ENCODE data around the gene GALNT6. TPM values are rescaled to one million over a fixed set of nuclear protein-coding genes. Genes with fewer than 3 reads are reported as not detected.

GALNT6 gene
- total and polyA plus RNA-seq, 12 donors: 0.15 to 6.3 (median 0.81) TPM

DNA sequence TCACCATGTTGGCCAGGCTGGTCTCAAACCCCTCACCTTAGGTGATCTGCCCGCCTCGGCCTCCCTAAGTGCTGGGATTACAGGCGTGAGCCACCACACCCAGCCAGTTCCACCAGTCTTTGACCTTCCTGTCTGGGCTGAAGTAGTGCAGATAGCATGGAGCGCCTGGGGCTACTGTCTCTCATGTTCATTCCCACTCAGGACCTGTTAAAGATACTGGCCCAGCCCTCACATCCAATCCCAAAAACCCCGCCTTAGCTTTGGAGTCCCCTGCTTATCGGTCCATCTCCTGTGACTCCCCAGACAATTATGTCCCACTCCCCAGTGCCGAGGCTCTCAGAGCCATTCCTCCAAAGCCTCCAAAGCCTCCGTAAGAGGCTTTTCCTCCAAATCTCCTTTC lies 32.7 kb downstream of the GALNT6 start:
- WGBS, 2 donors: 94 to 97% methylated on average over 8 of the region's 8 CpGs
- intact Hi-C loops (cut with DNase I): no loop called here
- TF ChIP-seq, protein P1, sequence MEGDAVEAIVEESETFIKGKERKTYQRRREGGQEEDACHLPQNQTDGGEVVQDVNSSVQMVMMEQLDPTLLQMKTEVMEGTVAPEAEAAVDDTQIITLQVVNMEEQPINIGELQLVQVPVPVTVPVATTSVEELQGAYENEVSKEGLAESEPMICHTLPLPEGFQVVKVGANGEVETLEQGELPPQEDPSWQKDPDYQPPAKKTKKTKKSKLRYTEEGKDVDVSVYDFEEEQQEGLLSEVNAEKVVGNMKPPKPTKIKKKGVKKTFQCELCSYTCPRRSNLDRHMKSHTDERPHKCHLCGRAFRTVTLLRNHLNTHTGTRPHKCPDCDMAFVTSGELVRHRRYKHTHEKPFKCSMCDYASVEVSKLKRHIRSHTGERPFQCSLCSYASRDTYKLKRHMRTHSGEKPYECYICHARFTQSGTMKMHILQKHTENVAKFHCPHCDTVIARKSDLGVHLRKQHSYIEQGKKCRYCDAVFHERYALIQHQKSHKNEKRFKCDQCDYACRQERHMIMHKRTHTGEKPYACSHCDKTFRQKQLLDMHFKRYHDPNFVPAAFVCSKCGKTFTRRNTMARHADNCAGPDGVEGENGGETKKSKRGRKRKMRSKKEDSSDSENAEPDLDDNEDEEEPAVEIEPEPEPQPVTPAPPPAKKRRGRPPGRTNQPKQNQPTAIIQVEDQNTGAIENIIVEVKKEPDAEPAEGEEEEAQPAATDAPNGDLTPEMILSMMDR (IDR thresholded peaks at IDR 0.05): no peak
- H3K27me3 ChIP-seq: peaks cover 0 to 4% (median 0%) of the 10 kb centered on the region in 7 donors
- peaks cover 0 to 7% (median 0%) of the 10 kb centered on the region in 9 donors for H3K36me3 ChIP-seq
- H3K4me1 ChIP-seq: peaks cover 0 to 5% (median 0%) of the 10 kb centered on the region in 9 donors
- ATAC-seq: no peak
- H3K9me3 ChIP-seq: no peaks in the 10 kb centered on the region
- no peak for DNase-seq
- H3K27ac ChIP-seq: no peak overlapping the region
- no peak overlapping the region for H3K4me3 ChIP-seq

DNA sequence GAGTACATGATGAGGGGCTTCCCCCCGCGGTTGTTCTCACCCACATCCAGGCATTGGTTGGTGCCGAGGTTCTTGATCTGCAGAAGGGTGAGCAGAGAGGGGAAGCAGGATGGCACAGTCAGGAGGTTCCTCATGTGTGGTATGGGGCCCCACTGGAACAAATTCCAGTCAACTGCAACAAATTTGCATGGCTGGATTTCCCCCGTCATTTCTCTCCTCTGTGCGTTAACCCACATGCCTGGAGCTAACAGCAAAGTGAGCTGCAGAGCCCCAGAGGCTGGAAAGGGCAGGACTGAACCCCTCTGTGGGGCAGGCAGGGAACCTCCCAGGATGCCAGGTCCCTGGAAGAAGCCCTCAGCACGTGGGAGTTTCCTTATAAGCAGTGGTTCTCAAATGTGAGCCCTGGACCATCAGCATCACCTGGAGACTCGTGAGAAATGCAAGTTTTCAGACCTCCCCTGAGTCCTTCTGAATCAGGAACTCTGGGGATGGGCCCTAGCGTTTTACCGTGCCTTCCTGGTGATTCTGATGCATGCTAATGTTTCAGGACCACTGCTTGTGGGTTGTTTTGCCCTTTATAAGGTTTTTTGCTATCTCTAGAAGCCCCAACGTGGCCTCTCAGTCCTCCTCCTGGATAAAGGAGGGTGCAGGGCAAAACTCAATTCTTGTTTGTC lies 33.7 kb downstream of the GALNT6 start:
- H3K9me3 ChIP-seq: no peaks in the 10 kb centered on the region
- intact Hi-C loops (cut with DNase I): no loop called here
- peaks cover 0 to 4% (median 0%) of the 10 kb centered on the region in 7 donors for H3K27me3 ChIP-seq
- H3K36me3 ChIP-seq: peaks cover 0 to 7% (median 0%) of the 10 kb centered on the region in 9 donors
- ATAC-seq (no peak), DNase-seq (no peak)
- peaks cover 0 to 5% (median 0%) of the 10 kb centered on the region in 9 donors for H3K4me1 ChIP-seq
- 84 to 85% methylated on average over 10 of the region's 10 CpGs for WGBS, 2 donors
- no peak overlapping the region for H3K4me3 ChIP-seq
- TF ChIP-seq, protein P1 (IDR thresholded peaks at IDR 0.05): no peak
- H3K27ac ChIP-seq: no peak overlapping the region

DNA sequence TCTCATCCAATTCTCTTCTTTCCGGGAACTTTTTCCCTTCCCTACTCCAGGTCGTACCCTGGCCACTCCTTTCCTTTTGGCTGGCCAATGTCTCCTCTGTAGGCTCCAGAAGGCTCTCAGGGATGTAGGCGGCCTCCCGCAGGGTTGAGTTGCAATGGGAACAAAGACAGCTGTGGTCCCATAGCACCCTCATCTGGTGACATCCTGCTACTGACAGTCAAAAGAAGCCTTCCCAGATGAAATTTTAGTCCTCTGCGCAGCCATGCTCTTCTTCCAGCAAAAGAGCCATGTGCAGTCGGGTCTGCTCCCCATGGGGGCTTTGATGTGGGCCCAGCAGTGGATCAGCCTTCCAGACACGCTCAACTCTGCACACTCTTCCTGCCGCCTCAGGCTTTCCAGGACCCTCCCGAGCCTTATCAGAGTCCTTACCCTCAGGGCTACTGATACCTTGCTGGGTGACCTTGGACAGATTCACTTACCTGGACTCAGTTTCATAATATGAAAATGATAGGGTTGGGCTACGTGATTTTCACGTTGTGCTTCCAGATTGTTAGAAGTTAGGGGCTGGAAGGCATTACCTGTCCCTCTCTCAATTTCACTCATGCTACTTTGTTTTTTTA lies 39.2 kb downstream of the GALNT6 start:
- no peaks in the 10 kb centered on the region for H3K27me3 ChIP-seq
- TF ChIP-seq, protein P1 (IDR thresholded peaks at IDR 0.05): peak; percentile 33 to 63 (median 54)
- intact Hi-C loops (cut with DNase I): no loop called here
- peak in 1 of 2 donors; percentile 17 for DNase-seq
- H3K9me3 ChIP-seq: no peaks in the 10 kb centered on the region
- 32 to 35% methylated on average over 11 of the region's 11 CpGs for WGBS, 2 donors
- H3K4me1 ChIP-seq: peaks cover 0 to 3% (median 0%) of the 10 kb centered on the region in 9 donors
- H3K27ac ChIP-seq: no peak overlapping the region
- peak in 7 of 8 donors; percentile 39 to 66 (median 54) for ATAC-seq
- H3K4me3 ChIP-seq: no peak overlapping the region
- peaks cover 0 to under 1% (median 0%) of the 10 kb centered on the region in 9 donors for H3K36me3 ChIP-seq

DNA sequence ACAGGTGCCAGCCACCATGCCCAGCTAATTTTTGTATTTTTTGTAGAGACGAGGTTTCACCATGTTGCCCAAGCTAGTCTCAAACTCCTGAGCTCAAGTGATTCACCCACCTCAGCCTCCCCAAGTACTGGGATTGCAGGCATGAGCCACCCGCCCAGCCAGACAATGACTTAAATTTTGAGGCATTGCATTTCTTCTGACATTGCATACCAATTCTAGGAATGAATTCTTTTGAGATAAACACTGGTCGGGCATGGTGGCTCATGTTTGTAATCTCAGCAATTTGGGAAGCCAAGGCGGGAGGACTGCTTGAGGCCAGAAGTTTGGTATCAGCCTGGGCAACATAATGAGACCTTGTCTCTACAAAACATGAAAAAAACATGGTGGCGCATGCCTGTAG lies 42.2 kb downstream of the GALNT6 start:
- 82 to 83% methylated on average over 5 of the region's 5 CpGs for WGBS, 2 donors
- ATAC-seq: no peak
- Histone ChIP-seq H3K4me1 (peaks cover 0 to 3% (median 0%) of the 10 kb centered on the region in 9 donors), H3K9me3 (no peaks in the 10 kb centered on the region), H3K36me3 (no peaks in the 10 kb centered on the region), H3K4me3 (no peak overlapping the region), H3K27me3 (no peaks in the 10 kb centered on the region), H3K27ac (no peak overlapping the region)
- intact Hi-C loops (cut with DNase I): loop anchor here in 8 of 10 donors (5.0 to 10.0 kb wide), 4 partner anchors 304 to 524 kb away; partner anchors contain the start of gene LETMD1 (in 2 of the 8)
- no peak for DNase-seq
- TF ChIP-seq, protein P1 (IDR thresholded peaks at IDR 0.05): no peak
